G401 (cell line): Measurements from ENCODE around the gene ZNF609. TPM values are rescaled to one million over a fixed set of nuclear protein-coding genes. Genes with fewer than 3 reads are reported as not detected.
A peak's percentile ranks its signal among the peaks of the same experiment; 100 is the strongest.
"Not testable (repeated sequence)": the region's sequence is repeated elsewhere in the genome, so short reads cannot be mapped to it uniquely, and the experiment has no call there.

ENCODE experiments used
- DNase-seq: peaks from one replicate; pipeline ENCODE4 v3.0.0-alpha.2; 2015; ENCODE audit warnings: low spot score
- in situ Hi-C: cut with HindIII; loops from 2 replicates; pipeline ENCODE4 v1.10.0; 2016; ENCODE audit warnings: low sequenced_read_pairs, mixed read lengths
- total RNA-seq: library from RNA; depleted of rRNA; stranded (reverse); fragments of >200 nt; shearing (Covaris generic); gene quantifications from 2 replicates; pipeline ENCODE4 v1.2.3, GENCODE V29; 2014

Gene ZNF609
- total RNA-seq, 1 experiment from 2014 or later = 17.0 TPM

DNA sequence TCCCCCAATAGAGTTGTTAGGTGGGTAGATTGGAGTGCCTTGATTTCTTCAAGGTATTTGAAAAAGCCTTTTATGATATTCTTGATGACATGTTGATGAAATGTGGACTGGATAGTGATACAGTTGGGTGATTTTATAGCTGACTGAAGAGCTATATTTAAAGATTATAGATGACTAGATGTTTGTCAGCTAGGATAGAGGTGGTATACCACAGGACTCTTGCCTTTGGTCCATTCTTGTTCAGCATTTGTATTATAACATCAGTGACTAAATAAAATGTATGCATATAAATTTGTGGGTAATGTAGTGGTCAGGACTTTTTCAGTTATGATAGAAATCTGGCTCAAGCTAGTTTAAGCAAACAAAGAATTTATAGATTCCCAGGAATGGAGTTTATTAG, 143.9 kb downstream of the ZNF609 start:
- no peak for DNase-seq
- in situ Hi-C loops = no loop called here

DNA sequence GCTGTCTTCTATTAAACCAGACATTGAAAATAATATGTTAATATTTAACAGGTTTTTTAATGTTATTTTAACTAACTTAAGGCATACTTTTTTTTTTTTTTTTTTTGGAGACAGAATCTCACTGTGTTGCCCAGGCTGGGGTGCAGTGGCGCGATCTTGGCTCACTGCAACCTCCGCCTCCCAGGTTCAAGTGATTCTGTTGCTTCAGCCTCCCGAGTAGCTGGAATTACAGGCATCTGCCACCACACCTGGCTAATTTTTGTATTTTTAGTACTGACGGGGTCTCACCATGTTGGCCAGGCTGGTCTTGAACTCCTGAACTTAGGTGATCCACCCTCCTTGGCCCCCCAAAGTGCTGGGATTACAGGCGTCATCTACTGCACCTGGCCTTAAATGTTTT, 147.0 kb downstream of the ZNF609 start:
- DNase-seq, in situ Hi-C loops: not testable (repeated sequence)

DNA sequence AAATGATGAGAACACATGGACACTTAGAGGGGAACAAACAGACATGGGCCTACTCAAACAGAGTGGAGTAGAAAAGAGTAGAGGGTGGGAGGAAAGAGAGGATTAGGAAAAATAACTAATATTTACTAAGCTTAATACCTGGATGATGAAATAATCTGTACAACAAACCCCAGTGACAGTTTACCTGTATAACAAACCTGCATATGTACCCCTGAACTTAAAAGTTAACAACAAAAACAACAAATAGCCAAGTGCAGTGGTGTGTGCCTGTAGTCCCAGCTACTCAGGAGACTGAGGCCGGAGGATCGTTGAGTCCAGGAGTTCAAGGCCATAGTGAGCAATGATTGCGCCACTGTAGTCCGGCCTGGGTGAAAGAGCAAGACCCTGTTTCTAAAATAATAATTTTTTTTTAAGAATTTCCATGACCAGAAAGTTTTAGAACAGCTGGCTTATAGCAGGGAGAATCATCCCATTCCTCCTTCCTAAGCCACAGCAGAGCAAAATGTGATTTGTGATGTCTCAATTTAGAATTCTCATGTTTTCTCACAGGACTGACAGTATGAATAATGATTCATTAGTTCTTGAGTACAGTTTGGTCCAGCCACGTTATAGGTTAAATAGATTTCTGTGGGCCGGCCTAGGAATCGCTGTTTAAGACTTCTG, 150.0 kb downstream of the ZNF609 start:
- in situ Hi-C loops = no loop called here
- DNase-seq = no peak

DNA sequence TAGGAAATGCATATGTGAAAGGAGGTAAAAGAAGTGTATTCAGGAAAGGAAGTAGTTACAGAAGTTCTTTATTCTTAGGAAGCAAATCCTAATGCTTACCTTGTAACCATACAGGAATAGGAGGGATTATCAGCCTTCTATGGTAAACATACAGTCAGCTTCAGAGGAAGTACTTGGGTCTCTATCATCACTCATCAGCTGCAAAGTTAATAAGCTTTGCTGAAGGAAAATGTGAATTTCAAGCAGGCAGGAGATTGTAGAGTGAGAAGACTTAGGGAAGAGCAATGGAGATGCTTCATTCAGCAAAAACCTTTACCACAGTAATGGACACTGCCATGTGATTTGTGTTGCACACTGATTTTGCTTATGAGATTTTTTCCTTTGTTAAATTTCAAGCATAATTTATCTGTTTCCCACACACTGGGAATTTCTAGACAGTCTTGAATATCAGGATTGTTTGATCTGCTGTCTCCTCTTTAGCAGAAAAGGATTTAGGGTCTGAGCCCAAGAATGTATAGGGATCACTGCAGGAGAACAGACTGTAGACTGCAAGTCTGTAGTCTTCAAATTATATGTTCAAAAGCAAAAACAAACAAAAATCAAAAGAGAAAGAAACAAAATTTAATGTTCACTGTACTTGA, 150.8 kb downstream of the ZNF609 start:
- DNase-seq = no peak
- in situ Hi-C loops = no loop called here

DNA sequence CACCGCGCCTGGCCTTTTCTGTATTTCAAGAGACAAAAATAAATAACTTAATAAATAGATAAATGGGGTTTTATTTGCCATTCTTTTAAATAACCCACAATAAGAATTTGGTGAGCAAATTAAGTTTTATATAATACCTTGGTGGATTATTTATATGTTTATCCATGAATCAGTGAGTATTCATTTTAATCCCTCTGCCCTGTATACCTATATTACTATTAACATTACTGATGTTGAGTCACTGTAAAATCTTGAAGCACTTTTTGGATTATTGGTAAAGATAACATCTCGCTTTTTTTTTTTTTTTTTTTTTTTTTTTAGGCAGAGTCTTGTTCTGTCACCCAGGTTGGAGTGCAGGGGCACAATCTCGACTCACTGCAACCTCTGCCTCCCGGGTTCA, 154.1 kb downstream of the ZNF609 start:
- in situ Hi-C loops = no loop called here
- no peak for DNase-seq

DNA sequence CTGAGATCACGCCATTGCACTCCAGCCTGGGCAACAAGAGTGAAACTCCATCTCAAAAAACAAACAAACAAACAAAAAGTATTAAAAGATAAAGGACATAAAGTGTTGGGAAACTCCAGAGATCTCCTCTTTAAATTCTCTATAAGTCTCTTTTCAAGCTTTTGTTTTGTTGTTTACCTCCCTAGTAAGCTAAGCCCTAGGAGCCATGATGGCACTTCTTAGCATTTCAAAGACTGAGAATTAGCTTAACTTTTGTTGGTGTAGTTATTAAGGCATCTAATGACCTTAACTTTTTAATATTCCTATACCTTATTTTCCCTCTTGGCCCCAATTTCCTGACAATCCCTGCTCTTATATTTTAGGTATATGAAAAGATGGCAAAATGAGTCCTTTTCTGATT, 157.3 kb downstream of the ZNF609 start:
- no peak for DNase-seq
- in situ Hi-C loops = no loop called here

DNA sequence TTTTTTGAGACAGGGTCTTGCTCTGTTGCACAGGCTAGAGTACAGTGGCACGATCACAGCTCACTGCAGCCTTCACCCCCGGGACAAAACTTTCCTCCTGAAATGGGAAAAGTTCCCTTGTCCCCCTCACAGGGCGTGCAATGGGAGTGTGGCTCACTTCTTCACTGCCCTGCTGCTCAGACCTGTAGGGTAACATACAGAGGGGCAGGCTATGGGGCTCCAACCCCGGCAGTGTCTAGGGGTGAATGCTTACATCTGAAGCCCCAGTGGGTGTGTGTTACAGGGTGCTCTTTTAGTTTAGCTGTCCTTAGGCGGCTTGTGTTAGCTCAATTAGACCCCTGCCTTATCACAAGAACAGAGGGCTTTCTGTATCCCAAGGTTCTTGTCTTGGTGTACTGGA, 157.8 kb downstream of the ZNF609 start:
- DNase-seq = no peak
- in situ Hi-C loops = no loop called here

DNA sequence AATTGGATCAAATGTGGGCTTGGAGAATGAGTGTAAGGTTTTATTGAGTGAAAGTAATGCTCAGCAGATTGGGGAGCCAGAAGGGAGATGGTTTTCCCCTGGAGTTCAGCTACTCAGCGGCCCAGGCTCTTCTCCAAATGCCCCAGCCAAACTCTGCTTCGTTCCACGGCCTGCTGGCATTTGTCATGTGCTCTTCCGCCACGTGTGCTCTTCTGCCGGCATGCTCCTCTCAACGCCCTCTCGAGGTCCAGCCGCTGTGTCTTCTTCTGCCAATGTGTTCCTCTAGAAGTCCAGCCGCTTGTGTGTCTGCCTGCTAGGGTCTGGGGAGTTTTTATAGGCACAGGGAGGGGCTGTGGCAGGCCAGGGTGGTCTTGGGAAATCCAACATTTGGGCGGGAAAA, 158.2 kb downstream of the ZNF609 start:
- peak; percentile 26 for DNase-seq
- in situ Hi-C loops = no loop called here

DNA sequence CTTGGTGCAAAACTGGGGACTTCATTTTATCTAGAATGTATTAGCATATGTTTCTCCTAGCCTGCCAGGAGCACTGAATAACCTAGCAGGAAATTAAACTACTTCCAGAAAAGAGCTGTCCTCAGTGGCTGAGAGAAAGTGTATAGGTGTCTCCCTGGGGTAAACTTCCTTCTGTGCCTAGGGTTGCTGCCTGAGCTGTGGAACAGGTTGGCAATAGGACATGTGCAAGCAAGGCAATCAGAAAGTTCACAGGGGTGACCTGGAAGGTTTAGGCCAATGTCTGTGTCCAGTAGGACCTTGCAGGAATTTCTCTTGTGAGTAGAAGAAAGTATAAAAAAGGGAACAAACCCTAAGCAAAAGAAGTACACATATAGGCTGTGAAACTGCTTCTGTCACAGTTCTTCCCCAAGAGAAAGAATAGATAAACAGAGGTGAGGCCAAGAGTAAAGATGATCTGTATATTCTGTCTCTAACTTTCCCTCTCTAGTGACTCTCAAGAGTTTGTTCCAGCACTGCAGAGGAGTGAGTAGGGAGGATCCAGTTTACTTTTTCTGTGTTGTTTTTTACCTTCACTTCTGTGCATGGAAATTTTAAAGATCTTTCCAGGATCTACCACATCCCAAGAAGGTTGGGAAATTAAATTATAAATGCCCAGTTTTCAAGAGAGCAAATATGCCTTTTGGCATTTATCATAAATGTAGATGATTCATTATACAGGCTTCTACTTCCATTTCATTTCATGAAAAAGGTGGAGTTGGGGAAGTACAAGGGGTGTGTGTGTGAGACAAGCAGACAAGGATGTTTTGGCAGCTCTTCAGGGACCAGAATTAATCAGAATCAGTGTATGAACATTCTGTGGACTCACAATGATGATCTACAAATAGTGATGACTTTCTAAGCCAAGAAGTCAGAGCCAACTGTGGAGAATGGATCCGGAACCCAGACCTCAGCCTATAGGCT, 159.8 kb downstream of the ZNF609 start:
- in situ Hi-C loops = no loop called here

DNA sequence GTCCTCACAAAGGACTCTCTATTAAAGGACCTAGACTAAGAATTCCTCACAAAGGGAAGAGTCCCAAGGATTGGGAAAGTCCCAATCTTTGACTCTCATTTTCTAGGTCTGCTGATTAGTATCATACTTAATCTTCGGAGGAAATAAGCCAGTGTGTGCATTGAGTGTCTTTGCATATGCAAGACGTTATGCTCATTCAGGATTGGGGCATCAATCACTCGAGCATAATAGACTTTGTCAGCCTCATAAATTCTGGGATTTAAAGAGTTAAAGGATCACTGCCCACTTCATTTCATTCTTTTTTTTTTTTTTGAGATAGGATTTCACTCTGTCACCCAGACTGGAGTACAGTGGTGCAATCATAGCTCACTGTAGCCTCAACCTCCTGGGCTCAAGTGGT, 160.7 kb downstream of the ZNF609 start:
- no peak for DNase-seq
- in situ Hi-C loops = no loop called here

More for the DNA sequence above, 159.8 kb downstream of the ZNF609 start:
- no peak for DNase-seq

DNA sequence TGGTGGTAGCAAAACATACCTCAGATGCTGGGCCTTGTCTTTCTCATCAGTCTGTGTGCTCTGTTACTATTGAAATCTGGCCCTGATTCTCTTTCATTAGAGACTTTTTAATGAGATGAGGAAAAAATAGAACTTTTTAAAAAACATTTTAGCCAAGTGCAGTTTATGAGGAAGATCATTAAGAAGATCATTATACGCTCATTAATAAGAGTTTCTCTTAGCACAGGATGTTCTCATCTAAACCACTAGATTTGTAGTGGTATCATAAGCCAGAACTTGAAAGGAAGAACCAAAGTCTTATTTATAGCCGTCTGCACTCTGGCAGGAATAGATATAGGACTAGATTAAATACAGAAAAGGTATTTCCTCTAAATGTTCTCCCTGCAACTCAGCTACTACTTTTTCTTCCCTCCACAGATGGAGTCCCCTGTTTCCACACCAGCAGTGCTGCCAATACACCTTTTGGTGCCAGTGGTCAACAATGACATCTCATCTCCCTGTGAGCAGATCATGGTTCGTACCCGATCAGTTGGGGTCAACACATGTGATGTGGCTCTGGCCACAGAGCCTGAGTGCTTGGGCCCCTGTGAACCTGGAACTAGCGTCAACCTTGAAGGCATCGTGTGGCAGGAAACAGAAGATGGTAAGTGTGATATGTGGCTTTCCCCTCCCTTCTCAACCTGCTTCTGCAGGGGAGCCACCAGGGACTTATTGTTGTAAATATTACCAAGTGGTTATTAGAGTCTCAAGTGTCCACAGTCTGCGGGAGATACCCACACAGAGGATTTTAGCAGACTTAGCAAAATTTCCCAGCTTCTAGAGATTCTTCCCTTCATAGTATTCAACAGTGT, 162.3 kb downstream of the ZNF609 start:
- in situ Hi-C loops = no loop called here

DNA sequence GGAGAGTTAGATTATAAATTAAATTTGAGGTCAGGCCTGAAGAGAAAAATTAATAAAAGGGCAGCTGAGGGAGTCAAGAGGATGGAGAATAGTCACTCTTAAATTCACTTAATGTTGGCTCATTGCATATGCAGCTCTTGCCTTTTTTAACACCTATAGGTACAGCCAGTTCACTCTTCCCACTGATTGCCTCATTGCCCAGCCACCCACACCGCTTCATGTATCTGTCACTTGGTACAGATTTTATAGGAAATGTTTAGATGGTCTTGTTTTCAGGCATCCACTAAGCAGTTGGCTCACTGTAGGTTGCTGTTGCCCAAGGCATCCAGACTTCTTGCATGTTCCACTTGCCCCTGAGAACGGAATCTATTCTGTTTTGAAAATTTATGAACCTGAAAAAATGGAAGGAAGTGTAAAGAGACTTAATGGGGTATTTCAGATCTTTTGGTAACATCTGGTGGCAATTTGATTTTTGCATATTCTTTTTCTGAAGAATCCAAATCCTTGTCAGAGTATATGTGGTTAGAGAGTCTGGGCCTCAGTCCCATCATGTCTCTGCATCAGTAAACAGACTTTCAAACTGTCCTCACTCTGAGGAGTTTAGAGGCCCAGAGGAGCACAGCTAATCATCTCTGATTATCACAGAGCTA, 163.1 kb downstream of the ZNF609 start:
- in situ Hi-C loops = no loop called here
- DNase-seq = no peak

More for the DNA sequence above, 162.3 kb downstream of the ZNF609 start:
- DNase-seq = no peak

DNA sequence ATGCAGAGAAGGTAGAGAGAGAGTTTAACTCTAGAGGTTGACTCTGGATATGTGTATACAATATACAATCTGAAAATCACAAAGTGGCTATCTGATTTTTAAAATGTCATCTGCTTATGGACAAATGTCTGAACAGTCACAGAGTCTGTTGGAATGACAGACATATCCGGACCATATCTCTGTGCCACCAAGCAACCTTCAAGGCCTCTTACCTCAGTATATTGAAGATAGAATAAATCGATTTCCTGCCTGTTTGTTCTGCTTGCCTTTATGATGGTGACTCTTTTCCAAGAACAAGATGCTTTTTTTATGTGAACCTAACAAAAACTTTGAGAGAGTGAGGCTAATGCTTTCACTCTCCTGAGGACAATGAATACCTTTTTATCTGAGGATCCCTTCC, 163.9 kb downstream of the ZNF609 start:
- in situ Hi-C loops = no loop called here
- no peak for DNase-seq

DNA sequence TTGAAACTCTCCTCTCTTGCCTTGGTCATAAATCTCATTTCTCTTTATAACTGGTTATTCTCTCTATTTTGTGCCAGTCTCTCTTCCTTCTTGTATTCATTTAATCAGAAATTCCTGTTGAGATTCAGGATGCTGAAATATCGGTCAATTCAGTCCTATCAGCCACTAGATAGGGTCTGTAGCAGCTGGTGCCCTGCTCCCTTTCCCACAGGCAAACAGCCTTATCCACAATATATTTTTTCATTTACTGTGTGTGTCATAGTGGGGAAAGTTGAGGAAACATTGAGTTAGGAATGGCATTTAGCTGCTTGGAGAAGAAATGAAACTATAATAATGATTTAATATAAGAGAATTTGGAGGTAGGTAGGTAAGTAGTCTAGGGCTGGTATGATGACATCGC, 168.7 kb downstream of the ZNF609 start:
- no peak for DNase-seq
- in situ Hi-C loops = no loop called here

DNA sequence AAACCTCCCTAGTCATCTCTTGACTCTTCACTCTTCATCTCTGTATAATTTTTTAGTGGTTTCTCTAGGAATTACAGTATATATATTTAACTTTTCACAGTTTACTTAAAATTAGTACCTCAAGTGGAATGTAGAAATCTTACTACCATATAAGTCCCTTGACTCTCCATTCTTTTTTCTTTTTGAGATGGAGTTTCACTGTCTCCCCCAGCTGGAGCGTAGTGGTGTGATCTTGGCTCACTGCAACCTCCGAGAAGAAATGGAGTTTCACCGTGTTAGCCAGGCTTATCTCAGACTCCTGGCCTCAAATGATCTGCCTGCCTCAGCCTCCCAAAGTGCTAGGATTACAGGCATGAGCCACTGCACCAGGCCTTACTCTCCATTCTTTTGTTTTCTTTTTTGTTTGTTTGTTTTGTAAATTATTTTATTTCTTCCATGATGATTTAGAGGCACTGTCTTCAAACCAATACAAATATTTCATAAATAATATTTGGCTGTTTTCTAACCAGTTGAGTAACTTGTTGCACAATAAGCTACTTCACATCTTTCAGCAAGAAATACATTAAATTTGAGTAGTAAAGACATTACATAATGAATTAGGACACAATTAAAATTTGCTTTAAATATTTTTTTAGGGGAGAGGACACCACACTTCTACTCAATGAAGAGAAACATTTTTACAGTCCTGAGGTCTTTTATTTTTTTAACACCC, 170.2 kb downstream of the ZNF609 start:
- no peak for DNase-seq
- in situ Hi-C loops = no loop called here

DNA sequence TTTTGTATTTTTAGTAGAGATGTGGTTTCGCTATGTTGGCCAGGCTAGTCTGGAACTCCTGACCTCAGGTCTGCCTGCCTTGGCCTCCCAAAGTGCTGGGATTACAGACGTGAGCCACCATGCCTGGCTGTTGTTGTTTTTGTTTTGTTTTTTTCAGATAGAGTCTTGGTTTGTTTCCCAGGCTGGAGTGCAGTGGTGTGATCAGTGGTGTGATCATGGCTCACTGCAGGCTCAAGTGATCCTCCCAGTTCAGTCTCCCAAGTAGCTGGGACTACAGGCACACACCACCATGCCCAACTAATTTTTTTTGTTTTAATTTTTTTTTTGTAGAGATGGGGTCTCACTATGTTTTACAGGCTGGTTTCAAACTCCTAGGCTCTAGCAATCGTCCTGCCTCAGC, 172.3 kb downstream of the ZNF609 start:
- DNase-seq, in situ Hi-C loops: not testable (repeated sequence)

DNA sequence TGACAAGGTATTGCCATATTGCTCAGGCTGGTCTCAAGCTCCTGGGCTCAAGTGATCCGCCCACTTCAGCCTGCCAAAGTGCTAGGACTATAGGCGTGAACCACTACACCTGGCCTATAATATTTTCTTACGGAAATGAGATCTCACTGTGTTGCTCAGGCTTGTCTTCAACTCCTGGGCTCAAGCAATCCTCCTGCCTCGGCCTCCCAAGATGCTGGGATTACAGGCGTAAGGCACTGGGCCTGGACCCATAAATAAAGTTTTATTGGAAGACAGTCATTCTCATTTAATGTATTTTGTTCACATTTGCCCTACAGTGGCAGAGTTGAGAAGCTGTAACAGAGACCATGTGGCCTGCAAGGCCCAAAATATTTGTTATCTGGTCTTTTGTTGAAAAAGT, 173.0 kb downstream of the ZNF609 start:
- no peak for DNase-seq
- in situ Hi-C loops = no loop called here

DNA sequence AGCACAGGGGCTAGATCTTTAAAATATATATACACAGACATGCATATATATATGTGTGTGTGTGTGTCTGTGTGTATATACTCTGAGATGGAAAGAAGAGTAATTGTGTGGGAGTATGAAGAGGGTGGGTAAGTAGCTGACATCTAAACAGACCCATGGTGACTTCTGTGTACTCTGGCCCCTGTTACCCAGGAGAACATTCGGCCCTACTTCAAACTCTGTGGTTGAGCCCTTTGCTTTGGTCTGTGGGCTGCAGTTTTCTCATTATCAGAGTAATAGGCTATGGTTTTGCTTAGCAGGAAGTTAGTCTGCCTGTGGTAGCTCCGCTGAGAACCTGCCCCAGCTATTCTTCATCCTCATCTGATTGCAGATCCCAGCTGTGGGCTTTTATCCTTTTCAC, 173.6 kb downstream of the ZNF609 start:
- in situ Hi-C loops = no loop called here
- no peak for DNase-seq
